Breast epithelium (tissue), 4 donors: Measurements from ENCODE around the gene RAB3GAP1. TPM values are rescaled to one million over a fixed set of nuclear protein-coding genes. Genes with fewer than 3 reads are reported as not detected.

Experiments used
- DNase-seq, 2 donors: peaks; one replicate each; pipeline ENCODE4 v3.0.0-alpha.2; 2019; ENCODE audit warnings: low spot score in 2 of 2
- H3K27ac ChIP-seq, 2 donors: fragments of 200-600 bp; sonication (generic) in 1 of 2; one replicate each; pipeline ENCODE4 v1.5.1; 2016 to 2019; ENCODE audit warnings: mild to moderate bottlenecking in 1 of 2
- H3K27me3 ChIP-seq, 2 donors: fragments of 200-600 bp; sonication (generic) in 1 of 2; one replicate each; pipeline versions ENCODE4 v1.5.1 to v1.6.0; 2017 to 2019; ENCODE audit warnings: control low read depth in 1 of 2, mild to moderate bottlenecking in 1 of 2
- H3K36me3 ChIP-seq: fragments of 200-600 bp; one replicate; pipeline ENCODE4 v1.5.1; 2019
- H3K4me1 ChIP-seq, 2 donors: fragments of 200-600 bp; sonication (generic); one replicate each; pipeline ENCODE4 v1.5.1; 2016 to 2019; ENCODE audit warnings: control low read depth in 1 of 2
- H3K4me3 ChIP-seq, 3 donors: fragments of 200-600 bp; sonication (generic); 1 replicate in 2 of 3; 2 replicates in 1 of 3; pipeline ENCODE4 v1.5.1; 2016 to 2019; ENCODE audit warnings: mild to moderate bottlenecking in 3 of 3, moderate library complexity in 2 of 3
- H3K9me3 ChIP-seq, 2 donors: fragments of 200-600 bp; sonication (generic) in 1 of 2; one replicate each; pipeline ENCODE4 v1.5.1; 2016 to 2019; ENCODE audit warnings: control low read depth in 1 of 2
- CTCF ChIP-seq, 3 donors: fragments of 450-650 bp; IDR thresholded peaks; one replicate each; pipeline ENCODE4 v1.5.1; 2016 to 2017; ENCODE audit warnings: antibody characterized with exemption in 3 of 3, mild to moderate bottlenecking in 3 of 3, moderate library complexity in 3 of 3
- POLR2A ChIP-seq: fragments of 450-650 bp; IDR thresholded peaks from one replicate; pipeline ENCODE4 v1.6.1; 2016; ENCODE audit warnings: antibody characterized with exemption, mild to moderate bottlenecking, moderate library complexity
- POLR2AphosphoS5 ChIP-seq, 3 donors: sonication (generic); formaldehyde crosslinking; IDR thresholded peaks; one replicate each; pipeline ENCODE4 v1.6.1; 2017; ENCODE audit warnings: antibody characterized with exemption in 3 of 3
- intact Hi-C: fragments of 100-400 bp; cut with DNase I; formaldehyde crosslinking; loops from one replicate; pipeline ENCODE4 v1.15.1; 2023; ENCODE audit warnings: low total_unique reads
- total RNA-seq, 3 donors: library from RNA; depleted of rRNA; stranded (reverse); fragments of >200 nt; gene quantifications; one replicate each; pipeline ENCODE4 v1.1.0, GENCODE V29; 2016

RAB3GAP1 gene
- total RNA-seq, 3 donors from 2014 or later = 53.9 to 70.5 (median 54.1) TPM

GRCh38 chr2:135144343-135144742, 92.3 kb downstream of the RAB3GAP1 start:
- DNase-seq = no peak
- no peak overlapping the region for H3K27ac ChIP-seq
- no peaks in the 10 kb centered on the region for H3K4me1 ChIP-seq
- TF ChIP-seq POLR2A = no peak
- no peak for TF ChIP-seq CTCF (IDR thresholded peaks at IDR 0.05)
- no peak for TF ChIP-seq POLR2AphosphoS5 (IDR thresholded peaks at IDR 0.05)
- no peaks in the 10 kb centered on the region for H3K36me3 ChIP-seq
- intact Hi-C loops = loop anchor here (5.0 kb wide), 1 partner anchor 722 kb away; no protein-coding TSS in a partner anchor
- H3K4me3 ChIP-seq = no peak overlapping the region
- H3K27me3 ChIP-seq = no peaks in the 10 kb centered on the region
- H3K9me3 ChIP-seq = peaks cover 0 to 6% of the 10 kb centered on the region in 2 donors

- intact Hi-C loops = no loop called here
- no peak overlapping the region for H3K27ac ChIP-seq
Measured at GRCh38 chr2:135149251-135149650, 97.2 kb downstream of the RAB3GAP1 start.

GRCh38 chr2:135150725-135151124, 98.6 kb downstream of the RAB3GAP1 start:
- H3K27me3 ChIP-seq = no peaks in the 10 kb centered on the region
- no peaks in the 10 kb centered on the region for H3K4me1 ChIP-seq
- H3K4me3 ChIP-seq = no peak overlapping the region
- H3K9me3 ChIP-seq = no peaks in the 10 kb centered on the region
- no peak overlapping the region for H3K27ac ChIP-seq
- peaks cover 3% of the 10 kb centered on the region for H3K36me3 ChIP-seq
- intact Hi-C loops = no loop called here
- TF ChIP-seq POLR2A = no peak
- no peak for TF ChIP-seq POLR2AphosphoS5 (IDR thresholded peaks at IDR 0.05)
- DNase-seq = no peak

More at GRCh38 chr2:135149251-135149650, 97.2 kb downstream of the RAB3GAP1 start:
- no peak for DNase-seq
- no peak for TF ChIP-seq POLR2AphosphoS5 (IDR thresholded peaks at IDR 0.05)
- no peak for TF ChIP-seq CTCF (IDR thresholded peaks at IDR 0.05)
- TF ChIP-seq POLR2A = no peak
- no peaks in the 10 kb centered on the region for H3K4me1 ChIP-seq
- H3K27me3 ChIP-seq = no peaks in the 10 kb centered on the region
- H3K9me3 ChIP-seq = no peaks in the 10 kb centered on the region
- no peak overlapping the region for H3K4me3 ChIP-seq
- H3K36me3 ChIP-seq = peaks cover 3% of the 10 kb centered on the region

GRCh38 chr2:135151615-135152014, 99.5 kb downstream of the RAB3GAP1 start:
- H3K4me1 ChIP-seq = no peaks in the 10 kb centered on the region
- no peak overlapping the region for H3K4me3 ChIP-seq
- H3K9me3 ChIP-seq = no peaks in the 10 kb centered on the region
- H3K27me3 ChIP-seq = no peaks in the 10 kb centered on the region
- intact Hi-C loops = no loop called here
- H3K27ac ChIP-seq = no peak overlapping the region
- H3K36me3 ChIP-seq = peaks cover 3% of the 10 kb centered on the region
- no peak for TF ChIP-seq POLR2A
- TF ChIP-seq CTCF (IDR thresholded peaks at IDR 0.05) = no peak
- TF ChIP-seq POLR2AphosphoS5 (IDR thresholded peaks at IDR 0.05) = no peak
- no peak for DNase-seq

GRCh38 chr2:135152361-135152760, 100.3 kb downstream of the RAB3GAP1 start:
- Histone ChIP-seq H3K4me3 (no peak overlapping the region), H3K36me3 (peaks cover 3% of the 10 kb centered on the region), H3K27me3 (no peaks in the 10 kb centered on the region), H3K27ac (no peak overlapping the region), H3K9me3 (no peaks in the 10 kb centered on the region), H3K4me1 (no peaks in the 10 kb centered on the region)
- TF ChIP-seq POLR2AphosphoS5 (IDR thresholded peaks at IDR 0.05) (no peak), CTCF (IDR thresholded peaks at IDR 0.05) (no peak), POLR2A (no peak)
- intact Hi-C loops = no loop called here
- no peak for DNase-seq

GRCh38 chr2:135154962-135155361, 102.9 kb downstream of the RAB3GAP1 start:
- Histone ChIP-seq H3K27me3 (no peaks in the 10 kb centered on the region), H3K36me3 (peaks cover 3% of the 10 kb centered on the region), H3K4me3 (no peak overlapping the region), H3K27ac (no peak overlapping the region), H3K9me3 (no peaks in the 10 kb centered on the region), H3K4me1 (no peaks in the 10 kb centered on the region)
- TF ChIP-seq POLR2AphosphoS5 (IDR thresholded peaks at IDR 0.05) (no peak), POLR2A (no peak), CTCF (IDR thresholded peaks at IDR 0.05) (no peak)
- no peak for DNase-seq
- intact Hi-C loops = no loop called here
